HCT116 (cell line): ENCODE data around the gene PHLDB3.

Source experiments
- ATF3 ChIP-seq: IDR thresholded peaks from 2 replicates; pipeline ENCODE4 v1.6.1; 2012
- CEBPB ChIP-seq: IDR thresholded peaks from 2 replicates; pipeline ENCODE4 v1.6.1; 2012; ENCODE audit warnings: low read depth
- CTCF ChIP-seq, 3 experiments: fragments of 200-600 bp in 1 of 3; sonication (generic) in 1 of 3; IDR thresholded peaks in 2 of 3; conservative IDR thresholded peaks in 1 of 3; 2 replicates each; pipeline ENCODE4 v1.5.1; 2012 to 2017; ENCODE audit warnings: low read depth in 2 of 3, low read length in 2 of 3, antibody characterized with exemption in 1 of 3, borderline replicate concordance in 1 of 3, control low read depth in 1 of 3, mild to moderate bottlenecking in 1 of 3, mixed read lengths in 1 of 3, mixed run types in 1 of 3, moderate library complexity in 1 of 3; ENCODE audit not compliant: insufficient read depth in 1 of 3
- EZH2phosphoT487 ChIP-seq: fragments of 200-600 bp; IDR thresholded peaks from 2 replicates; pipeline ENCODE4 v1.6.1; 2018; ENCODE audit warnings: antibody characterized with exemption, borderline replicate concordance
- FOSL1 ChIP-seq: IDR thresholded peaks from 2 replicates; pipeline ENCODE4 v1.6.1; 2012; ENCODE audit warnings: low read depth
- MAX ChIP-seq: IDR thresholded peaks from 2 replicates; pipeline ENCODE4 v1.6.1; 2012
- POLR2A ChIP-seq: IDR thresholded peaks from 2 replicates; pipeline ENCODE4 v1.7.0; 2011; ENCODE audit warnings: borderline replicate concordance; ENCODE audit not compliant: insufficient read depth, insufficient read length; ENCODE audit errors: extremely low read depth
- POLR2AphosphoS5 ChIP-seq: IDR thresholded peaks from 2 replicates; pipeline ENCODE4 v1.6.1; 2011; ENCODE audit warnings: mild to moderate bottlenecking, low read depth, low read length, moderate library complexity
- RAD21 ChIP-seq: IDR thresholded peaks from 2 replicates; pipeline ENCODE4 v1.6.1; 2012; ENCODE audit warnings: low read depth, mild to moderate bottlenecking
- REST ChIP-seq: IDR thresholded peaks from 2 replicates; pipeline ENCODE4 v1.6.1; 2012; ENCODE audit warnings: low read depth
- SP1 ChIP-seq: IDR thresholded peaks from 2 replicates; pipeline ENCODE4 v1.6.1; 2012; ENCODE audit warnings: low read depth
- ZNF274 ChIP-seq: fragments of 200-500 bp; sonication (Bioruptor generic); IDR thresholded peaks from 2 replicates; pipeline ENCODE4 v1.6.1; 2014; ENCODE audit warnings: mild to moderate bottlenecking, low read depth, low read length, inconsistent platforms

- TF ChIP-seq POLR2A, result no peak
- TF ChIP-seq CTCF (IDR thresholded peaks at IDR 0.05 in 2 of 3, conservative IDR thresholded peaks at IDR 0.05 in 1 of 3; ENCODE audit: borderline replicate concordance in 1 of 3, insufficient read depth in 1 of 3, low read depth in 2 of 3, low read length in 2 of 3), result no peak
- TF ChIP-seq ATF3, result no peak
- TF ChIP-seq REST, result no peak
- TF ChIP-seq SP1, result no peak
- TF ChIP-seq POLR2AphosphoS5, result no peak
- TF ChIP-seq FOSL1, result no peak
- no peak for TF ChIP-seq RAD21
- no peak for TF ChIP-seq MAX
- TF ChIP-seq ZNF274, result no peak
- TF ChIP-seq EZH2phosphoT487, result no peak
- no peak for TF ChIP-seq CEBPB
These were observed 40.7 kb upstream of the PHLDB3 start for GRCh38 chr19:43545276-43545675.
